ENCODE data around the gene LRRC25. TPM values are rescaled to one million over a fixed set of nuclear protein-coding genes. Genes with fewer than 3 reads are reported as not detected.

The LRRC25 gene
- total RNA-seq, 1 experiment from 2014 or later, result not detected

DNA sequence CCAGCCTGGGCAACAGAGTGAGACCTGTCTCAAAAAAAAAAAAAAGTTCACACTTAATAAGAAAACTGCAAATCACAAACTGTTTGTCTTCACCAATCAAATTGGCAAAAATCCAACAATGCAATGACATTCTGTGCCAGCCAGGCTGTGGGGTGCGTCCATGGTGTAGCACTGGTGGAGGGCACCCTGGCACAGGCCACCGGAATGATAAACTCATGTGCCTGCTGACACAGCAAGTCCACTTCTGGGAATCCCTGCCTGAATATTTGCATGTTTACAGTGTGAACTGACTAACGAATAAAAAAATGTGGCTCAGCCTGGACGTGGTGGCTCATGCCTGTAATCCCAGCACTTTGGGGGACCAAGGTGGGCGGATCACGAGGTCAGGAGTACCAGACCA lies 1.6 kb upstream of the LRRC25 start:
- no CpG with 5 or more reads among the region's 6 CpGs for WGBS (ENCODE audit: extremely low coverage, insufficient read length, low lambda C conversion rate)
- H3K4me3 Mint-ChIP-seq, result no peak overlapping the region
- no peak overlapping the region for H3K9ac ChIP-seq (ENCODE audit: extremely low read depth, insufficient read length, low read length)
- no peak overlapping the region for H3K27ac ChIP-seq (ENCODE audit: insufficient read length, low read depth, low read length)
- no peak for DNase-seq
- H3K9me3 ChIP-seq (ENCODE audit: control insufficient read depth, low read depth, low read length), result no peaks in the 10 kb centered on the region
- H3K4me1 ChIP-seq (ENCODE audit: insufficient read depth, low read length), result no peaks in the 10 kb centered on the region
- H4K20me1 ChIP-seq (ENCODE audit: control insufficient read depth, insufficient read depth, insufficient read length), result no peaks in the 10 kb centered on the region
- H3K27me3 ChIP-seq (ENCODE audit: insufficient read depth, low read length), result no peaks in the 10 kb centered on the region
- H3K56ac ChIP-seq (ENCODE audit: insufficient read length, low read depth, low read length), result no peak overlapping the region
- H3K23me2 ChIP-seq (ENCODE audit: insufficient read length, low read depth, low read length, poor library complexity, severe bottlenecking), result no peaks in the 10 kb centered on the region
- H4K5ac ChIP-seq (ENCODE audit: insufficient read length, low read depth, low read length), result no peak overlapping the region
- peaks cover 14% of the 10 kb centered on the region for H3K27me3 Mint-ChIP-seq (ENCODE audit: low read depth)
- H3K27ac Mint-ChIP-seq, result no peak overlapping the region
- H3K4me1 Mint-ChIP-seq, result peaks cover 6 to 16% of the 10 kb centered on the region in 2 experiments; a peak in 3 of 4 replicates
- no peak overlapping the region for H2BK15ac ChIP-seq (ENCODE audit: low read depth, low read length)
- no peaks in the 10 kb centered on the region for H3K79me1 ChIP-seq (ENCODE audit: insufficient read depth, low read depth, low read length, poor library complexity, severe bottlenecking)
- TF ChIP-seq, protein P1, sequence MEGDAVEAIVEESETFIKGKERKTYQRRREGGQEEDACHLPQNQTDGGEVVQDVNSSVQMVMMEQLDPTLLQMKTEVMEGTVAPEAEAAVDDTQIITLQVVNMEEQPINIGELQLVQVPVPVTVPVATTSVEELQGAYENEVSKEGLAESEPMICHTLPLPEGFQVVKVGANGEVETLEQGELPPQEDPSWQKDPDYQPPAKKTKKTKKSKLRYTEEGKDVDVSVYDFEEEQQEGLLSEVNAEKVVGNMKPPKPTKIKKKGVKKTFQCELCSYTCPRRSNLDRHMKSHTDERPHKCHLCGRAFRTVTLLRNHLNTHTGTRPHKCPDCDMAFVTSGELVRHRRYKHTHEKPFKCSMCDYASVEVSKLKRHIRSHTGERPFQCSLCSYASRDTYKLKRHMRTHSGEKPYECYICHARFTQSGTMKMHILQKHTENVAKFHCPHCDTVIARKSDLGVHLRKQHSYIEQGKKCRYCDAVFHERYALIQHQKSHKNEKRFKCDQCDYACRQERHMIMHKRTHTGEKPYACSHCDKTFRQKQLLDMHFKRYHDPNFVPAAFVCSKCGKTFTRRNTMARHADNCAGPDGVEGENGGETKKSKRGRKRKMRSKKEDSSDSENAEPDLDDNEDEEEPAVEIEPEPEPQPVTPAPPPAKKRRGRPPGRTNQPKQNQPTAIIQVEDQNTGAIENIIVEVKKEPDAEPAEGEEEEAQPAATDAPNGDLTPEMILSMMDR (conservative IDR thresholded peaks at IDR 0.05), result no peak
- no peak overlapping the region for H2BK5ac ChIP-seq (ENCODE audit: insufficient read length, low read length)
- H3K14ac ChIP-seq (ENCODE audit: insufficient read depth, low read length), result no peak overlapping the region
- no peaks in the 10 kb centered on the region for H3K9me3 Mint-ChIP-seq
- no peak overlapping the region for H2AK5ac ChIP-seq (ENCODE audit: insufficient read length, low read length)
- H2BK12ac ChIP-seq (ENCODE audit: insufficient read length, low read depth, low read length), result no peak overlapping the region
- H2AFZ ChIP-seq (ENCODE audit: low read length), result no peak overlapping the region
- no peak overlapping the region for H3K4me2 ChIP-seq (ENCODE audit: insufficient read depth, insufficient read length, low read length)
- no peak overlapping the region for H4K91ac ChIP-seq (ENCODE audit: insufficient read length, low read depth, low read length)
- no peaks in the 10 kb centered on the region for H3K79me2 ChIP-seq (ENCODE audit: insufficient read depth, low read length)
- no peak overlapping the region for H2BK20ac ChIP-seq (ENCODE audit: low read depth, low read length, poor library complexity, severe bottlenecking)
- no peak overlapping the region for H3K4ac ChIP-seq (ENCODE audit: low read depth, low read length)
- H3K18ac ChIP-seq (ENCODE audit: insufficient read length, low read depth, low read length), result no peak overlapping the region
- H3T11ph ChIP-seq (ENCODE audit: low read length), result no peak overlapping the region
- no peak overlapping the region for H4K8ac ChIP-seq (replicated peaks; ENCODE audit: insufficient read length, low read depth, low read length)
- H3K36me3 Mint-ChIP-seq (ENCODE audit: insufficient read depth in 1 of 3, low read depth in 3 of 3), result no peaks in the 10 kb centered on the region
- H3K23ac ChIP-seq (ENCODE audit: insufficient read length, low read depth, low read length), result no peak overlapping the region
- H2BK120ac ChIP-seq (ENCODE audit: low read depth, low read length, poor library complexity, severe bottlenecking), result no peak overlapping the region
